ENCODE data around the gene IL1RAP.
A peak's percentile ranks its signal among the peaks of the same experiment; 100 is the strongest.
"Not testable (repeated sequence)": the region's sequence is repeated elsewhere in the genome, so short reads cannot be mapped to it uniquely, and the experiment has no call there.

IL1RAP gene

DNA sequence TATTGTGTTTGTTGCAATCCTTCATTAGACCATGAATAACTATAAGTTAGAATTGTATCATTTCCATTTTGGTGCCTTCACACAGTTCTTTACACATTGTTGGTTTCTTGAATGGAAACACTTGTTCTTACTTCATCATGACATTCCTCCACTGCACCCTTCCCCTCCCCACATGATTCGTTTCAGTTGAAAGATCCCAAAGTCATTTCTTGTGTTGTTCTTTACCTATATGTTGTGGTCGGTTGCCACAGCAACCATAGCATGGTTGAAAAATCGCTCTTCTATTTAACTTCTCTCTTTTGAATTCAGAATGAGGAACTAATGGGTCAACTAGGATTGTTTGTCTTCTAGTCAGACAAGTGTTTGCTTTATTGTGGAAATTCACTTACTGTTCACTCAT, 103.3 kb downstream of the IL1RAP start:
- DNase-seq: peak; percentile 94

DNA sequence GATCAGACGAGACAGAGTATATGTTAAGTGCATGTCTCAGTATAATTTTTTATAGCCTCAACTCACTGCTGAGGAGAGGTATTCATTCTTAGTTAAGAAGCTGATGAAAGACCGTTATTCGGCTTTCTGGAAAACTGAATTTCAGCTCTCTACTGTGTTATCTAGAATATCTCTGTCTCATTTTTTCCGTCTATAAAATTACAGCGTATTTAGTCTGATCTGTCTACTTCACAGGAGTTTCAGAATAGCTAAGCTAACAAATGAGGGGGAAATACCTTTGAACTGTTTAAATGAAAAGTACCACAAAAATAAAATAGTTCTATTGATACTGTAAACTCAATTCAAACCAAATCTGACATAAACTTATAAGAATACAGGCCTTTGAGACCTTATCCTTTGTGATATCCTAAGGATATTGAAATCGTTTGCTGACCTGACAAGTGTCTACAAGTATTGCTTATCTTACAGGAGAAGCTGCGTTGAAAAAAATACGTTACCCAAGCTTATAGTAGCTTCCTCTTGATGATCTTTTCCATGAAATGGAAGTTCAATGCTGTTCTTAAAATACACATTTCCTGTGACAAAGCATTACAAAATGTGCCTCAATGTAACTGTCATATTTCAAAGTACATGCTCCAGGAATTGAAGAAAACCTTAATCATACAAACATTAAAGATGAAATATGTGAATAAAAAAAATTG, 104.6 kb downstream of the IL1RAP start:
- peak; percentile 68 to 77 for DNase-seq

DNA sequence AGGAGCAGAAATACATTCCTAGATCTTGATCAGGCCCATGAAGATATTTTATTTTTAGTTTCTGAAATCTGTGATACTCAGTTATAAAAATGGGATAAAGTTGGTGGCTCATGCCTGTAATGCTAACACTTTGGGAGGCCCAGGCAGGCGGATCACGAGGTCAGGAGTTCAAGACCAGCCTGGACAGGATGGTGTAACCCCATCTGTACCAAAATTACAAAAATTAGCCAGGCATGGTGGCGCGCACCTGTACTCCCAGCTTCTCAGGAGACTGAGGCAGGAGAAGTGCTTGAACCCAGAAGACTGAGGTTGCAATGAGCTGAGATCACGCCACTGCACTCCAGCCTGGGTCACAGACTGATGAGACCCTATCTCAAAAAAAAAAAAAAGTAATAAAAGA, 105.5 kb downstream of the IL1RAP start:
- no peak for DNase-seq

DNA sequence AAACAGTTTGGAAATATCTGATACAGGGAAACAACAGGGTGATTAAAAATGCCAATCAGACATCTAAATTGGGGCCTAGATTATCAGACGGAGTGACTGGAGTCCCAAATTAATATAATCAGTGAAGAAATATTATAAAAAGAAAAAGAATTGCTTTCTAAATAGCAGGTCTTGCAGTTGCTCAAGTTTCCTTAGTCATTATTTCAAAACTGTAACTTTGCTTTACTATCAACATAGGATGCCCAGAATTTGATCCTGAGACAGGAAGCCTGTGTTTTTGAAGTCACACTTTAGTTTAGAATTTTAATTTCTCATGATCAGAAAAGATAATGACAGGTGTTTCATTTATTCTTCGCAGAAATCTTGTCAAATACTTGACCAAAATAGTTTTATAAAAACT, 105.9 kb downstream of the IL1RAP start:
- no peak for DNase-seq

DNA sequence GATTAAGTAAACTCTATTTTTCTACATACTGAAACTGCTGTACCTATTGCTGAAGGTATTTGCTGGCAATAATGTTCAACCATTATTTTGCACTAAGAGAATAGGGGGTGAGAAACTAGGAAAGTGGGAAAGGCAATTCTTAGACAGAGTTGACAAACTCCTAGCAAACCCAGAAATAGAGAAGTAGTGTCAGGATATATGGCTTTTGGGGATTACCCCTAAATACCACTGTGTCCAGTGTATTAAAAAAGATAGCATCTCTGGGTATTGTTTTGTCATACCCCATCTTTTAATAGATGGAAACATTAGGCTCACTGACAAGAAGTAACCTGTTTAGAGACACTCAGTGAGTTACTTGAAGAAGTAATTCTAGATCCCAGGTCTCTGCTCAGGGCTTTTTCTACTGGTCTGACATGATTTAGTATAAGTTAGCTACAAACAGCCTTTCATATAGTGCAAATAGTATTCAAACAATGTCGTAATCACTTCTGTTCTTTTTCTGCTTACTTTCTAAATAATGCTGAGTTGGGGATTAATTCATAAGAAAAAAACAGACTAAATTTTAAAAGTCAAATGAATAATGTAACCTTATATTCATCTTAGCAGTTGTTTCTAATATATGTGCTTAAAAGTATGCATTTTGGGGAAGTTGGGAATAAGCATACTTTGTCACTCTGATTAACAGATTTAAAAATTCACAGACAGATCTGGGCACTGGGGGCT, 107.2 kb downstream of the IL1RAP start:
- DNase-seq: no peak

DNA sequence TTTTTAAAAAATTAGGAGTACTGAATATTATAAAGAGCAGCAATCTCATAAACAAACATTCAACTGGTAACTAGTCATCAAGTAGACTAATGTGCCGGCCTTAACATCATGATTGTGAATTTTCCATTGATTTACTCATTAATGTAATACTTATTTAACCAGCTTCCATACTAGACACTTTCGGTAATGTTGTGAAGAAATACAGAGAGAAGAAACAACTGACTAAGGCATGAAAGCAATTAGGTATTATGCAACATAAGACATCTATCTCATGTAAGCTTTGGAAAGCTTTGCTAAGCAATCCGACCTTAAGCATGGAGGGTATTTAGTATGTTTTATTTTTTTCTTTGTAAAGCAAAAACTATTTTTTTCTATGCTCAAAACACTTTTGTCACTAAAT, 108.0 kb downstream of the IL1RAP start:
- DNase-seq: no peak

DNA sequence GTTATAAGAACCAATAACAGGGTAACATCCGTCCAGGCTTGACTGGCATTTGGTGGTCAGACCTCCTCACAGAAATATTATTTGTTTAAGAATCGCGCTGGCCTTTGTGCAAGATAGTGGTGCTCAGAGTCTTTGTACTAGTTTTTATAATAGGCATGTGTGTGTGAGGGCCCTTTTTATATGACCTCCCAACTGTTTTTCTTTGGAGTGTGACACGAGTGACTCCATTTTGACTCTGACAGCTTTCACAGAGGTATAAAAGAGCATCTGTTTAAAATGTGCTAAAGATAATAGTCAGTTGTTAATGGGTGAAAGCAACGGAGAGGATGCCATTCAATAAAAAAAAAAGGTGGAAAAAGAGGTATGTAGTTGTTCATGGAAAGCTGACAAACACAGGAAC, 110.4 kb downstream of the IL1RAP start:
- DNase-seq: no peak

DNA sequence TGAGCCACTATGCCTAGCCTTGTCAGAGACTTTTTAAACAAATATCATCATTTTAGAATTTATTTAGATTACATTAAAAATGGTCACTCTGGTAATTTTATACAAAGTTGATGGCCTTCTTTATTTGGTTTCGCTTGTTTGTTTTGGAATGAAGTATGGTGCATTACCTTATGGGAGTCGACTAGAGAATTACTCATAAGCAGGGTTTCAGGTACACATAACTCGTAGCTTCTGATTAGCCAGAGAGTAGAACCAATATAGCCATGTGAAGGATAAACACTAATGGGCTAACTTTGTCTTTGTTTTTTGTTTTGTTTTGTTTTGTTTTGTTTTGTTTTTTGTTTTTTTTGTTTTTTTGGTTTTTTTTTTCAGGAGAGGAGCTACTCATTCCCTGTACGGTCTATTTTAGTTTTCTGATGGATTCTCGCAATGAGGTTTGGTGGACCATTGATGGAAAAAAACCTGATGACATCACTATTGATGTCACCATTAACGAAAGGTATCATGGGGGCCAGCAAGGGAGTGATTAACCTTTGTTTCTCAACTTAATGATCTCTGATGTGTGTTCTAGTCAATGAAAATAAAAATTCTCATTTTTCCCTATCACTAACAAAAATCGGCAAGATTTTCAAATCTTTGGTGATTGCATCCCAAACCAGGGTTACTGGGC, 113.2 kb downstream of the IL1RAP start:
- DNase-seq: no peak

DNA sequence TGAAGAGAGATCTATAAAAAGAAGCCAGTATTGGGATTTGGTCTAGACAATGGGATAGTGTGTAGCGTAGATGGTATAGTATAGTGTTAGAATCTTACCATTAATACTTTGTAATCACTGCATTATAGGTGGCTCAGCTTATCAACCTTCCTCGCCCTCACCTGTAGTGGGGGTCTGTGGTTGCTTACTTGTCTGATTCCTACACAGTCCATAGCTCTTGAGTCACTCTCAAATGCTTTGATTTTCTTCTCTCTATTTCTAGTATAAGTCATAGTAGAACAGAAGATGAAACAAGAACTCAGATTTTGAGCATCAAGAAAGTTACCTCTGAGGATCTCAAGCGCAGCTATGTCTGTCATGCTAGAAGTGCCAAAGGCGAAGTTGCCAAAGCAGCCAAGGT, 115.2 kb downstream of the IL1RAP start:
- no peak for DNase-seq

DNA sequence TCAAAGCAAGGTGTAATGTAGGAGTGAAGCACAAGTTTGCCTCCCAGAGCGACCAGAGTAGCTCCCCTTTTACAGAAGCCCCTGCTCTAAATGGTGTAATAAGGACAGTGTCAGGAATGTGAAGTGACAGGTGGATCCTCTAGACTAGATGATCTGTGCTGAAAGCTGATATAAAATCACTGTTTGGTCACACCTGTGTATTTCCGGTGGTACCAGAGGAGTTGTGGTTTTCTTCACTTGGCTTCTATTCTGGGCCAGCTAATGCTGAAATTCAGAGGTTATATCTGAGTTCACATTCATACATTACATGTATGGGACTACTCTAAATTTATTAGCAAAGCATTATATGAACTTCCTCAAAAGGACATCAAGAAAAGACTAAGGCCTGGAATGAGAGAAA, 117.4 kb downstream of the IL1RAP start:
- DNase-seq: no peak

DNA sequence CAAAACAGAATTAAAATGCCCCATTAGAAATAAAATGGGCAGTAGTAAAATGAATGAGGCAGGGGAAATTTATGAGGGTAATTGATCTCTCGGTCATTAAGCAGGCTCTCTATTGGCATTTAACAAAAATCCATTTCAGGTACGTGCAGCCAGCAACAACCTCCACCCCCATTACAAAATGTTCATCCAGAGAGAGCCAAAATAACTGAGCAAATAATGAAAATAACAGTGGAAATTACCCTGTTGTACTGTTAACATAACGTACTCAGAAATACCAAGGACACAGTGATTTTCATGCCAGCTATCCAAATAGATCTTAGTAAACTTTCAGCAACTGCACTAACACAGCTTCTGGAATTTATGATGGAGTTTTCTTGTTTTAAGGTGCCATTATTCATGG, 127.7 kb downstream of the IL1RAP start:
- no peak for DNase-seq

DNA sequence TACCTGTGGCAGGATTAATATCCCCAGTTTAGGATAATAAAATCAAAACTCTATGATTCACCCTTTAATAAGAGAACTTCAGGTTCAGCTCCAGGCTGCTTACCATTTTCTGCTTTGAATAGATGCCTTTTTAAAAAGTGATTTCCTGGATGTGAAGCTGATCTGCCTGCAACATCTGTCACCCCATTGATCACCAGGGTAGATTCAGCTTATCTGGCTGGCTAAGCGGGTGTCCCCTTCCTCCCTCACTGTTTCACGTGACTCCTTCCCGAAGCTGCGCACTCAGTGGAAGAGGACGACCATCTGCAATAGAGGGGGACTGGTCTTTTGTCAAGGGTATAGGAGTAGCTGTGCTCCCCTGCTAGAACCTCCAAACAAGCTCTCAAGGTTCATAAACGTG, 128.1 kb downstream of the IL1RAP start:
- DNase-seq: no peak

DNA sequence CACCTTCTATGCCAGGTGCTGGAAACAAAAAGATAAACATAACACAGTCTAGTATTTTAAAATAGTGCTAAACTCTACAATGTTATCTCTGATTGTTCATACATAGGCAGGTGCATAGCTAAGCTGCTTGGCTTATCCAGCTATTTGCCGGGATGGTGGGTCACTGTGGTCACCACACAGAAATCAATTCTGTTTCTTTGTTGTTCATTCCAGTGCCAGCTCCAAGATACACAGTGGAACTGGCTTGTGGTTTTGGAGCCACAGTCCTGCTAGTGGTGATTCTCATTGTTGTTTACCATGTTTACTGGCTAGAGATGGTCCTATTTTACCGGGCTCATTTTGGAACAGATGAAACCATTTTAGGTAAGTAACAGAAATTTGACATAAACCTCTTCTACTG, 130.2 kb downstream of the IL1RAP start:
- no peak for DNase-seq

DNA sequence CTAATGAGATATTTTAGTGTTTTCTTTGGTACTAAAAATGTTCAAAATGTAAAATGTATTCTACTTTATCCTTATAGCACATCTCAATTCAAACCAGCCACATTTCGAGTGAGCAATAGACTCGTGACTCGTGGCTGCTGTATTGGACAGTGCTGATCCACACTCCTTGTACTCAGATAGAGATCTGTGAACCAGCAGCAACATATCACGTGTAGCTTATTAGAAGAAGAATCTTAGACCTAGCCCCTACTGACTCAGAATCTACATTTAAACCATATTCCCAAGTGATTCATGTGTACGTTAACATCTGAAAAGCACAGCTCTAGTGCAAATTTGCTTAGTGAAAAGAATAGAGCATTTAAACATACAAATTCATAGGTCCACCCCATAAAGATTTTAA, 130.9 kb downstream of the IL1RAP start:
- DNase-seq: no peak

DNA sequence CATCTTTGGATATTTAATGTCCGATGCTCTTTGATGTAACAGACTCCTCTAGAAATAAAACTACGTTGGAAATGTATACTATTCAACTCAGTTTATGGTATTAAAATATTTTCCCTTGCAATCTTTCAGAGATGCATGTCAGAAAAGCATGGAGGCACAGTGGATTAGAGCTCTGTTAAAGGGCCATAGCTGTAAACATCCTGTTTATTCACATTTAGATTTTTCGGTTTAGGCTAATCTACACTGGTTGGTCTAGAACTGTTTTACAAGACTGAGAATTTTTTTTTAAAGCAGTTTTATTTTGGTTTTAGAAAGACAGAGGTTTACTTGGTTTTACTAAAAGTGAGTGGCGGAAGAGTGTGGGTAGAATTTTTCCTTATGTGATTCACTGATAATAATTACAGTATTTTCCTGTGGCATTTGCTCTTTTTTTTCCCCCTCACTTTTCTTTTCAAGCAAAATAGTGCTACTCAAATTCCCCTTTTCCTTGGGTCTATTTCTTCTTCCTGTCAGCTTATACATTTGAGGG, 132.1 kb downstream of the IL1RAP start:
- DNase-seq: no peak

DNA sequence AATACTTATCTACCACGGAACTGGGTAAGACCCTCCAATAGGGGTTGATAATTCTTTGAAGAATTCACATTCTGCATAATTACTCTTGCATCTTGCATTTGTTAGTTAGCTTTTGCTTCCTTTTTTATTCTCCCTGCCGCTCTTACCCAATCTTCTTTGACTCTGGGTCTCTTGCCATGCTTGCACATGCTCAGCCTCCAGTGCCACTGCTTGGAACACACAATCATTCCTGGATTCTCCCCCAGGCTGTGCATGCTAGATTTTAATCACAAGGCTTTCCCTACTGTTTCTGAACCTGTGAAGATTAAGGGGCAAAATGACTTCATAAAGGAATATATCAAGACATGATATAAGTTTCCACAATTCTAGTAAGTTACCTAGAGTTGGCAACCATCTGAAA, 133.1 kb downstream of the IL1RAP start:
- no peak for DNase-seq

DNA sequence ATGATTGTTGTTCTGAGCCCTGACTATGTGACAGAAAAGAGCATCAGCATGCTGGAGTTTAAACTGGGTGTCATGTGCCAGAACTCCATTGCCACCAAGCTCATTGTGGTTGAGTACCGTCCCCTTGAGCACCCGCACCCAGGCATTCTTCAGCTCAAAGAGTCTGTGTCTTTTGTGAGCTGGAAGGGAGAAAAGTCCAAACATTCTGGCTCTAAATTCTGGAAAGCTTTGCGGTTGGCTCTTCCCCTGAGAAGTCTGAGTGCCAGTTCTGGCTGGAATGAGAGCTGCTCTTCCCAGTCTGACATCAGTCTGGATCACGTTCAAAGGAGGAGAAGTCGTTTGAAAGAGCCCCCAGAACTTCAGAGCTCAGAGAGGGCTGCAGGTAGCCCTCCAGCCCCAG, 142.0 kb downstream of the IL1RAP start:
- no peak for DNase-seq

DNA sequence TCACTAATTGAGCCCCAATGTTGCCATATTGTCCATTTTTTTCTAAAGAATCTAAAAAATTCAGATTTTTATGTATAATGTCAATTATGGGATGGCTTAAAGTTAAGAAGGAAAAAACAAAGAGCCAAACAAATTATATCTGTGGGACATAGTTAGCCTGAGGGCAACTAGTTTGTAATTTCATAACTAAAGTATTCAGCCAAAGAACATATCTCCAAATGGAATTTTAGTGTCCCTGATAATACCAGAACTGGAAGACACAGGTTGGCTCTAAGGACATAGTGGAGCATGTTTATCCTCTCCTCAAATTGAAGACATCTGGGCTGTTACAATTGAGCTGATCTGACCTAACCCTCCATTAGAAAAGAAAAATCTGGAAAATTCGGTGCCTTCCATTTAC, 144.2 kb downstream of the IL1RAP start:
- no peak for DNase-seq

DNA sequence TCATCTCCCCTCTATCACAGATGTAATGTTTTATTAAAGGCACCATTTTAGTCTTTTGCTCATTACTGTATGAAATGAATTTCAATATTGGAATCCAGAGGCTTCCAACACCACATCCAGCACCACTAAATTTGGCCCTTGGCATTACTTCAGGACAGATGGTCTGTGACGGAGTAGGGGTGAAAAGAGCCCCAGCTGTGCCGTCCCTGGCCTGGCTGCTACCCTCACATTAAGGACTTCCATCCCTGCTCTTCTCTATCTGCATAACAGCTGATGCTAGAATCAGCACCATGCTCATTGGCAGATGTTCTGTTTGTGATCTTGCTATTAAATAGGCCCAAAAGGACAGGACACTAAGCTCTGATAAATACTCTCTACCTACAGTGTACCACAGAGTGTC, 152.9 kb downstream of the IL1RAP start:
- DNase-seq: no peak

DNA sequence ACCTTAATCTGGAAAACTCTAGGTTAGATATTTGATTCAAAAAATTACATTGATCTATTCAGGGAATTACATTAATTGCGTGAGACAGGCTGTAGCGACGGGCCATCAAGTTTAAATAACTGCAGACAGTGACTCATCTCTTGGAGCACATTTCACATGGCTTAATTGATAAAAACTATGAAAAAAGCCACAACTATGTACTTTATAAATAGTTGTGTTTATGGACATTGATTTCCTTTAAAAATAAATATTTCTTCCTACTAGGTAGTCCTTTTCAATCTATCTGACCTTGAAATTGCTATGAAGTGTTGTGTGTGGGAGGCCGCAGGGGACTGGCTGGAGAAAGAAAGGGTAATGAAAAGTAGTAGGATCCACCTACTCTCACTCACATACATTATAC, 157.8 kb downstream of the IL1RAP start:
- DNase-seq: no peak

DNA sequence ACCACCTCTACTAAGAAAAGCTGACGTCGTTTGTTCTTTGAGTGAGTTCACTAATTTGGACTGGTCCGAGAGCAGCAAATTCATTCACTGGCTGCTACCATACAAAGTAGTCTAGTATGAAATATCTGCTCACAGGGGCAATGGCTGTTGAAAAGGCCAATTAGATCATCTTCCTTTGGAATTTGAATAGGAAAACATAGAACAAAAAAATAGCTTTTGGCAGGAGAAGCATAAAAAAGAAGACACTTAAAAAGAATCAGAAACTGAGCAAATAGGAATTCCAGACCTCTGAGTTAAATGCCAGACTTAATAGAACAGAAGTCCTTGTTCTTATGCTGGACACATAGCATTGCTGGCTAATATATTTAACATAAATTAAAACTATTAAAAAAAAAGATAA, 159.3 kb downstream of the IL1RAP start:
- DNase-seq: no peak

DNA sequence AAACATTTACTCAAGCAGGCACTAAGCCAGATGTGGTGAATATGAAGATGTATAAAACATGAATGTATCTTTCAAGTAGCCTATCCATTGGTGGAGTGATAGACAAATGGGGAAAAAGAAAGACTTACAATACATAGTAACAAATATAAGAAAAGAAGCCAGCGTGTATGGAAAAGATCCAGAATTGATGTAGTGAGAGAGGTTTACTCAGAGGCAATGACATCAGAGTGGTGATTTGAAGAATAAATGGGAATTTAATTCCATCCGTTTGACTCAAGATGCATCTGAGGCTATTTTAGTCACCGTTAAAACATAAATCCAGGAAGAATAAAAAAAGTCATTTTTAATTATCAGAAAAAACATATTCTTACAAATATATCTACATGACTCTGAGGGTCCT, 162.6 kb downstream of the IL1RAP start:
- DNase-seq: no peak

DNA sequence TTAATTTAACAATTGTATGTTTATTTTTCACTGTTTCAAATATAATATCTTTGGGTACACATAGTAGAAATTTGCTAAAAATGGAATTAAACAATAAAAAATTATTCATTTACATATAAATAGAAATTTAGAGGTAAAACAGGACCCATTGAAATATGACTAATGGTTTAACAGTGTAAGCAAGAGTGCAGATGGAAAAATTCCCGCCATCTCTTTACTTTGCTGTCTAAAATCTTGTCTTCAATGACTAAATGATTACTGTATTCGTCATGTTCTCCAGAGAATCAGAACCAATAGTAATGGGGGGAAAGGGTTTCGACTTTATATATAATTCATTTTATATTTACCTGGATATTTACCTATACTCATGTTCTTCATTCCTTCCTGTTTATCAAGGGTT, 163.1 kb downstream of the IL1RAP start:
- no peak for DNase-seq

DNA sequence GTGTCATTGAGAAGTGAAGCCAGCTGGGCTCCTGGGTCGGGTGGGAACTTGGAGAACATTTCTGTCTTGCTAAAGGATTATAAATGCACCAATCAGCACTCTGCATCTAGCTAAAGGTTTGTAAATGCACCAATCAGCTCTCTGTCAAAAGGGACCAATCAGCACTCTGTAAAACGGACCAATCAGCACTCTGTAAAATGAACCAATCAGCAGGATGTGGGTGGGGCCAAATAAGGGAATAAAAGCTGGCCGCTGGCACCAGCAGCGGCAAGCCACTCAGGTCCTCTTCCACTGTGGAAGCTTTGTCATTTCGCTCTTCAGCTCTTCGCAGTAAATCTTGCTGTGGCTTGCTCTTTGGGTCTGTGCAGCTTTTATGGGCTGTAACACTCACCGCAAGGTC, 164.0 kb downstream of the IL1RAP start:
- not testable (repeated sequence) for DNase-seq
